Fibroblast of the conjunctiva (primary cell): ENCODE data around the gene DRAXIN.

Source experiments
- DNase-seq: peaks from one replicate; pipeline ENCODE4 v3.0.0-alpha.2; 2010; ENCODE audit warnings: low read depth

DRAXIN gene

DNA sequence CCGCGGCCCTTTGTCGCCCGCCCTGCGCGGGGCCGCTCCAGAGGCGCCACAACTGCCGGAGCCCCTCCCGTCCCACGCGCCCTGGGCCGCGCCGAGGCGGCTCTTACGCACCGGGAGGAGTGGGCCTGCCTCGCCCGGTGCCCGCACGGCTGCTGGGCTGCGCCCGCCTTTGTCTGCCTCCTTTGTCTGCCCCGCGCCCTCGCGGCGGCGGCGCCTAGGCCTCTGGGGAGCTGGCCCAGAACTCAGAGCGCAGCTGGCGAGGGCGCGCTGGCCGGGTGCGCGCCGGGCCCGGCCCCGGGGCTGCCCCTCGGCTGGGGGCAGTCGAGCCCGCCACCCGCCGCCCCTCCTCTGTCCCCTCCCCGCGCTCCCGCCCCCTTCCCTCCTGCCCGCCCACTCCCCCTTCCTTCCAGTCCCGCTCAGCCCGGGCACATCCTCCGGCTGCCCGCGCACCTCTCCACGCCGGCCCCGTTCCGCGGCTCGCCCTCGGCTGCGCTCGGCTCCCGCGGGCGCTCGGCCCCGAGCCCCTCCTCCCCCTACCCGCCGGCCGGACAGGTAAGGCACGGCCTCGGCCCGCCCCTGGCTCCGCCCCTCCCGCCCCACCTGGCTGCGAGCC lies at the start of gene DRAXIN:
DRAXIN (plus strand) TSS at position 409 of the 613 bp plus-strand sequence. CDS start 14,549 bp downstream, outside the sequence.
- no peak for DNase-seq

DNA sequence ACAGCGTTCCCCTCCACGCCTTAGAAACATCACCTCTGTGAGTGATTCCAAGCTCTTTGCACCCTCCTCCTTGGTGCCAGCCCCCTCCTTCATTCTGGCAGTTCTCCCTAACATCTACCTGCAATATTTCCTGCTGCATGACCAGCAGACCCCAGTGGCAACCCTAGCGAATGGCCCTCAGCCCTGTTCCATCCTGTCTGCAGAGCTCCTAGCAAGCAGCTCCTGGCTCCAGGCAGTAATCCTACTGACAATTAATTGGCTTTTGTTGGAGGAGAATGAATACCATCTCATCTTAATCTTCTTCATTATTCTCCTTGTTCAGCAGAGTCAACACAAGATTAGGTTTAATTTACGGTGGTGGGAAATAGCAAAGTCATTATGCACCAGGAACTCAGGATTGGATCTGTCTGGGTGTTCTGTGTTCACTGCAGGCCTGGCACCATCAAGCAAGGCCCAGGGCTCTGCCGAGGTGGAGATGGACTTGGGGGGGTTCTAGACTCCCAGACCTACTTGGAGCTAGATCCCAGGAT lies 49.7 kb upstream of the DRAXIN start:
- DNase-seq, result no peak

- peak; percentile 43 for DNase-seq
These were observed 49.0 kb upstream of the DRAXIN start for GRCh38 chr1:11642418-11643017.

- no peak for DNase-seq
These were observed 47.7 kb upstream of the DRAXIN start for GRCh38 chr1:11643782-11644181.

- DNase-seq, result no peak
These were observed 46.2 kb upstream of the DRAXIN start for GRCh38 chr1:11645270-11645669.

DNA sequence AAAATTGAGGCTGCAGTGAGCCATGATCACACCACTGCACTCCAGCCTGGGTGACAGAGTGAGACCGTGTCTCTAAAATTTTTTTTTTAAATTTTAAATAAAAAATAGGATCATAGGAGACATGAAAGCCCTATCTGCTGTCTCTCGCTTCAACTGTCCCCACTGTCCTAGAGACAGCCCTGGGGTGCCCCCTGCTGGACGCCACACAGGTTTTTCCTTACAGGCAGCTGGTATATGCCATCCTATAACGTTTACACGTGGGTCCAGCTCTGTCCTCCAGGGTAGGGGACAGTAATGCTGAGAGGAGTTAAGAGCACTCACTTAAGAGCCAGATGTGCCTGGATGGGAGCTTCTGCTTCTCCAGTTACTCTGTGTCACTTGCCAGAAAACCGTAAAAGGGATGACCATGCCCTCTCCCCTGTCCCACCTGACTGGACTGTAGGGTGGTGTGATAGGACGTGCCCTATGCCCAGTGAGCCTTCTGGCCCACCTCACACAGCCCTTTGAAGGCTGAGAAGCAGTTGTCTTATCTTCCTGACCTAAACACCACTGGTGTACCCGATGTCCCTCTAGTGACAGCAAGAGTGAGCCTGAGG lies 45.7 kb upstream of the DRAXIN start:
- DNase-seq, result peak; percentile 61

DNA sequence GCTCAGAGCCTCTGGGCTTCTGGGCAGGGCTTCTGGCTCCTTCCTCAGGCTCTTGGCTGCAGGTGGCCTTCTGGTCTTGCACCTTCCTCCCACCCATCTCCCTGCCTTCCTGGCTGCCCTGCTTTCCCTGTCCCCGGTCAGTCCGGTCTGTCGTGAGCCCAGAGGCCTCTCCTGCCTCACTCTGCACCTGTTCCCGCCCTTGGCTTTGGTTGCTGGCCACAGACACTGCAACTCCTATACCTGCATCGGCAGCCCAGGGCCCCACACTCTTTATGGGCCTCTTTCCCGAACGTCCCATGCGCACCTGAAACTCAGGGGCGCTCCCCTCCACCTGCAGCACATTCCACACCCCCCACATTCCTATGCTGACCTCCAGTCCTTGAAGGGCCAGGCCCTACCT lies 45.2 kb upstream of the DRAXIN start:
- no peak for DNase-seq

- no peak for DNase-seq
These were observed 44.2 kb upstream of the DRAXIN start for GRCh38 chr1:11647333-11647732.

DNA sequence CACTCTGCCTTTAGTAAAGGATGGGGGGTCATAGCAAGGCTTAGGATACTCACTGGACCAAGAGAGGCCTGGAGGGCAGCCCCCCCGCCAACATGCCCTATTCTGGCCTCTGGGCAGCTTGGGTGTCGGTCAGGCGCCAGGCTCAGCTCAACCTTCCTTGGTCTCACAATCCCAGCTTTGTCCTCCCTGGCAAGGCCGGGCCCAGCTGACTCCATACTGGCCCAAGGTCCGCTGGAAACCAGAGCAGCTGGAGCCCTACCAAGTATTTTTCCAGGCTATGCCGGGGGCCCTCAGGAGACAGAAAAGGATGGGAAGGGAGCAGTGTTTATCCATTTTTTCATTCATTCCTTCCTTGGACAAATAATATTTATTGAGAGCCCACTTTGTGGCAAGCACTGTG lies 43.5 kb upstream of the DRAXIN start:
- no peak for DNase-seq

GRCh38 chr1:11648732-11649158 lies 42.8 kb upstream of the DRAXIN start:
- DNase-seq, result no peak

DNA sequence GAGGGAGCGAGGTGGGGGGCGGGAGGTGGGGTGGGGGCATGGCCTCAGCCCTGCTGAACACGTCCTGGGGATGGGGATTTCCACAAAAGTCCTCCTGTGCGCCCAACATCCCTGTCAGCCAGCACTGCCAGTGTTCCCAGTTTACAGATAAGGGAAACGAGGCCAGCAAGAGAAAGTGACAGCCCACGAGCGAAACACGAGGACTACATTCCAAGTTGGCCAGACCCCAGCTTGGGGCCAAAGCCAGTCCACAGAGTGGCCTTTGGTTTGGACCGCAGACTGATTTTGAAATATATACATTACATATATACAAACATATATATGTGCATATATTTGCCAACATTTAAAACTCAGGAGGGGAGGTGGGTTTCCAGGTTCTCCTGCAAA lies 42.3 kb upstream of the DRAXIN start:
- DNase-seq, result no peak

DNA sequence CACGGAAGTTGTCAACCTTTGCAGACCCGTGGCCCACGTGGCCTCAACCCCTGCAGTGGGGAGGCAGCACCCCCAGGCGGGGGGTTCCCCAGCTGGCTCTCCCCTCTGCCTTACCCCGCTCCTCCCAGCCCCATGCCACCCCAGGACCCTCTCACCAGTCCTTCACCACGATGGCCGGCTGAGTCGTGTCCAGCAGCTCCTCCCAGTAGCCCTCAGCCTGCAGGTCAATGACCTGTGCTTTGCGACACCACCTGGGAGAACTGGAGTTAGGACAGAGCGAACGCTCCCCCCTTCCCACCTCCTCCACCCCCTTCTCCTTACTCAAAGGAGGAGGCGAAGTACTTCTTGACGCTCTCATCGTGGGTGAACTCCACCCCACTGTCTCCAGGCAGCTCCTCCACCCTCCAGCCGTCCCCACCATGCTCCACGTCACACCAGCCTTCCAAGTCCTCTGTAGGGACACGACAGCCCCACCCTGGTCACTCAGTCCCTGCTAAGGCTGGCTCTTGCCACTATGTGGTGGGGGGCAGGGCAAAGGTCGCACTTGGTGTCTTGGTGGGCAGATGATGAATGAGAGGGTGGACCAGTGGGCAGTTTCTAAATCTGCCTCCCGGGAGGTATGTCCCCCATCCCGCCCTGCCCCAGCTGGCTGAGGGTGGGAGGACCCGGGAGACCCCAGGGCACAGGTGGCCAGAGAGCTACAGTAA lies 41.7 kb upstream of the DRAXIN start:
- DNase-seq, result no peak

GRCh38 chr1:11650331-11650991 lies 41.0 kb upstream of the DRAXIN start:
- peak; percentile 49 for DNase-seq

DNA sequence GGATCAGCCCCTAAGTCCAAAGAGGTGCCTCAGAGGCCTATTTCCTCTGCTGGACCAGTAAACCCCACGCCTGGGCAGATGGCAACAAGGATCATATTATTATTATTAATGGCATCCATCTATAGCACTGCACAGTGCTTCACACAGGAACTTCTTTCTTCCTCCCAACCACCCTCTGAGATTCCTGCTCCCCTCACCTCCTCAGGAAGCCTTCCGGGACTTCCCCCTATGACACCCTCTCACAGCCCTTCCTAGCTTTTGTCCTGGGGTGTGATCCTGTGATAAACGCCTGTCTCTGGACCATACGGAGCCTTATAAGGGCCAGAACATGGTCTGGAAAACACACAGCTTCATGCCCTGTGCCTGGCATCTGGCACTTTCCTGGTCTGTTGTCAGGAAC lies 40.5 kb upstream of the DRAXIN start:
- no peak for DNase-seq

- no peak for DNase-seq
These were observed 39.2 kb upstream of the DRAXIN start for GRCh38 chr1:11652203-11652780.

DNA sequence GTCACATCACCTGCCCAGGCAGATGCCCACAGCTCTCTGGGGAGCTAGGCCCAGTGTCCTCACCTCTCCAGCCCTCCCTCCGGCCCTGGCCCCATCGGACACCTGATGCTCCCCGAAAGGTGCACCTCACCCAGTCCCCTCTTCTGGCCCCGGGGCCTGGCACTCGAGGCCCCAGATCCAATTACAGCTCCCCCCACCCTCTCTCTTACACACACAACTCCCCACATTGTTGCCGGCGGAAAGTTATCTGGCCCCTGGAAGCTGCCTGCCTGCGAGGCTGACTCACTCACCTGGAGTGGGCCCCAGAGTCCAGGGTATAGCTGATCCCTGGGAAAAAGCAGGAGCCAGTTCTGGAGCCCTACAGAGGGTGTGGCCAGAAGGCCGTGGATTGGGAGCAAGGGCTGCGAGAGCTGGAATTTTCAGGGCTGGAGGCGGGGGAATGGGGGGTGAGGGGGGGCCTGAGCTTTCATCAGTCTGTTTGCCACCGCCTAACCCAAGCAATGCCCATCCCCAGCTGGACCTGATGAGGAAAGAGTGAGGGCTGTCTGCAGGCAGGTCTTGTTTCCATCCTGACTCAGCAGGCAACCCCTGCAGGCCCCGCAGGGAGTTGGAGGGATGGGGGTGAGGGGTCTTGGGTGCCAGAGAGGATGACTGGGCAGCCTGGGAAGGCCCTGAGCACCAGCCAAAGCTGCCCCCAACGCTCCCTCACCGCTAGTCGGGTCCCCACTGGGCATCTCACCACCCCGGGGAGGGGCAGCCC lies 38.2 kb upstream of the DRAXIN start:
- DNase-seq, result no peak

DNA sequence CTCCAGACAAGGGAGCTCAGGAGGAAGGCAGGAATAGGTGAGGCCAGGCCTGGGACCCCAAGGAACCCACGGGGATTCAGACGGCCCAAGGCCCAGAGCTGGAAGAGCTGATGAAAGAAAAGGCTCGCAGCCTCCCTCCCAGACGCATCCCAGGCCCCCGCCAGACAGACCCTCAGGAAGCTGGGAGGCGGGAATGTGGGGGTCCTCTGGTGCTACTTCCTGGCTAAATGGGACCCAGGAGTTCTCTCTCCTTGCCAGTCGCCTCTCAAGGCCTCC lies 37.7 kb upstream of the DRAXIN start:
- DNase-seq, result no peak

DNA sequence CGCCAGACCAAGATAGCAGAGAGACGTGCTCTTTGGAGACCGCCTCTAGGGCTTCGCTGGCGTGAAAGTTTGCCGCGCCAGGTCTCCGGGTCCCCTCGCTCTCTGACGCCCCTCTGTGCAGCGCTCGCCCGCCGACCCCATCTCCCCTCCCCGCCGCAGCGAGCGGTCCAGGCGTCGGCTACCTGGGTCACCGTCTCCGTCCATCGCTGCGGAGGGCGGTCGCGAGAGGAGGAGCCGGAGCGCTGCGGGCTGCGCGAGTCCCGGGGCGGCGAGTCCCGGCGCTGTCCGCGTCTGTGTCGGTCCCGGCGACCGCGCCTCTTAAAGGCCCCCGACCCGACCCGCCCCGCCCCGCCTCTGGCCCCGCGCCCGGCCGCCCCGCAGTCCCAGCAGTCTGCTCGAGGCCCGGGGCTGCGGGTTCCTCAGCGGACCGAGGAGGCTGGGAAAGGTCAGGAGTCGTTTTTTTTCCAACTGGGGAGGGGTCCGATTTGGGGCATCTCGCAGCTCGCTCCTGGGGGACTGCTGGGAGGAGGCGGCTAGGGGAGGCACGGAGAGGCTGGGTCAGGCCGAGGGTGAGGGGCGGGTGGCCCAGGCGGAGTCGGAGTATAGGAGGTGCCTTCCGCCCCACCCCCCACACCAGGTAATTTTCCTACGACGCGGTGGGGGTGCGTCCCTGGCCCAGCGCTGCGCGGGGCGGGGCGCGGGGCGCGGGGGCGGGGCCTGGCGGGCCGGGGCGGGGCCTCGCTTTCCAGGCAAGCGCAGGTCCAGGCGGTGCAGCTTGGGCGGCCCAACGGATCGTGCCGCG lies 37.2 kb upstream of the DRAXIN start, which contains the start of the genes FBXO2 and FBXO44:
FBXO2 (minus strand) TSS at position 293 of the 802 bp plus-strand sequence; CDS start at position 204, 89 bp downstream.
FBXO44 (plus strand) TSS at position 741 of the 802 bp plus-strand sequence. CDS start 959 bp downstream, outside the sequence.
- no peak for DNase-seq

- no peak for DNase-seq
These were observed 36.3 kb upstream of the DRAXIN start for GRCh38 chr1:11654939-11655808.
